H1 (cell line): ENCODE results near the gene SFT2D1. TPM values are rescaled to one million over a fixed set of nuclear protein-coding genes. Genes with fewer than 3 reads are reported as not detected.
A peak's percentile ranks its signal among the peaks of the same experiment; 100 is the strongest.

Experiments used
- CTCF ChIA-PET: fragments of 300-600 bp; sonication (Branson Sonifier 250); formaldehyde crosslinking; loops from one replicate; lab custom pipeline; 2021; ENCODE audit not compliant: partially characterized antibody; lab: Charles Lee
- POLR2A ChIA-PET: fragments of 300-600 bp; sonication (Branson Sonifier 250); formaldehyde crosslinking; loops from one replicate; lab custom pipeline; 2021; ENCODE audit warnings: inconsistent platforms; ENCODE audit not compliant: partially characterized antibody; lab: Charles Lee
- DNase-seq, 2 experiments: peaks; one replicate each; pipeline versions ENCODE4 v3.0.0 to v3.0.0-alpha.2; 2010 to 2022; ENCODE audit warnings: low spot score in 2 of 2, low read depth in 1 of 2, mixed read lengths in 1 of 2
- FAIRE-seq: peaks from 2 replicates; lab custom pipeline; 2011; peaks lifted over from hg19 to GRCh38; lab: Jason Lieb, UNC
- H2AFZ ChIP-seq: 2 replicates; pipeline ENCODE4 v1.8.1; 2012; ENCODE audit warnings: low read length, inconsistent platforms
- H2AK5ac ChIP-seq: 2 replicates; pipeline ENCODE4 v1.6.1; 2013; ENCODE audit warnings: low read depth, low read length
- H2BK120ac ChIP-seq: replicated peaks from 2 replicates; pipeline ENCODE3; 2013; ENCODE audit warnings: low read depth, low read length, inconsistent platforms
- H2BK12ac ChIP-seq: 2 replicates; pipeline ENCODE4 v1.6.1; 2013; ENCODE audit warnings: low read depth, low read length
- H2BK15ac ChIP-seq: 2 replicates; pipeline ENCODE4 v1.6.1; 2013; ENCODE audit warnings: low read length
- H2BK20ac ChIP-seq: 2 replicates; pipeline ENCODE4 v1.6.1; 2013; ENCODE audit warnings: low read length
- H2BK5ac ChIP-seq: 2 replicates; pipeline ENCODE4 v1.6.1; 2013; ENCODE audit warnings: low read depth, low read length
- H3K14ac ChIP-seq: 2 replicates; pipeline ENCODE4 v1.6.1; 2013; ENCODE audit warnings: inconsistent platforms; ENCODE audit not compliant: insufficient read length
- H3K18ac ChIP-seq: 2 replicates; pipeline ENCODE4 v1.6.1; 2013; ENCODE audit warnings: low read length; ENCODE audit errors: extremely low read depth
- H3K23ac ChIP-seq: 2 replicates; pipeline ENCODE4 v1.6.1; 2013; ENCODE audit warnings: inconsistent platforms; ENCODE audit not compliant: insufficient read length
- H3K23me2 ChIP-seq: 2 replicates; pipeline ENCODE4 v1.6.1; 2013; ENCODE audit warnings: low read depth, low read length
- H3K27ac ChIP-seq: 2 replicates; pipeline ENCODE4 v1.6.1; 2011; ENCODE audit warnings: low read depth, low read length, inconsistent platforms
- H3K27me3 ChIP-seq, 4 experiments: replicated peaks in 1 of 4; 1 replicate in 1 of 4; 2 replicates in 3 of 4; pipeline versions ENCODE4 v1.6.1 to v1.8.1; 2011 to 2013; ENCODE audit warnings: low read length in 3 of 4, mild to moderate bottlenecking in 3 of 4, inconsistent platforms in 2 of 4, mixed read lengths in 2 of 4, moderate library complexity in 1 of 4; ENCODE audit not compliant: control insufficient read depth in 3 of 4, insufficient read depth in 3 of 4; ENCODE audit errors: extremely low read depth in 1 of 4
- H3K36me3 ChIP-seq, 4 experiments: 2 replicates each; pipeline versions ENCODE4 v1.6.1 to v1.8.1; 2011 to 2013; ENCODE audit warnings: mild to moderate bottlenecking in 4 of 4, low read length in 3 of 4, moderate library complexity in 2 of 4, control low read depth in 1 of 4, inconsistent platforms in 1 of 4; ENCODE audit not compliant: insufficient read depth in 4 of 4, control insufficient read depth in 2 of 4
- H3K4ac ChIP-seq: replicated peaks from 2 replicates; pipeline ENCODE3; 2013; ENCODE audit warnings: low read length, low read depth, mixed read lengths, inconsistent platforms; ENCODE audit not compliant: insufficient read length
- H3K4me1 ChIP-seq, 4 experiments: replicated peaks in 1 of 4; 1 replicate in 1 of 4; 2 replicates in 3 of 4; pipeline versions ENCODE4 v1.6.1 to v1.8.1; 2011 to 2013; ENCODE audit warnings: low read length in 3 of 4, inconsistent platforms in 2 of 4, mixed read lengths in 1 of 4; ENCODE audit not compliant: insufficient read depth in 4 of 4, control insufficient read depth in 3 of 4
- H3K4me2 ChIP-seq, 2 experiments: 2 replicates each; pipeline versions ENCODE4 v1.6.1 to v1.8.1; 2011 to 2013; ENCODE audit warnings: low read depth in 2 of 2, low read length in 2 of 2, control low read depth in 1 of 2, inconsistent platforms in 1 of 2, mild to moderate bottlenecking in 1 of 2; ENCODE audit not compliant: insufficient read depth in 1 of 2
- H3K4me3 ChIP-seq, 4 experiments: fragments of 200-600, 300-600 bp in 1 of 4; sonication (generic), shearing (Covaris generic), sonication (Bioruptor Twin) in 1 of 4; 2 replicates each; pipeline versions ENCODE4 v1.5.1 to v1.8.1; 2011 to 2016; ENCODE audit warnings: low read length in 4 of 4, low read depth in 3 of 4, control low read depth in 2 of 4, inconsistent platforms in 2 of 4, mild to moderate bottlenecking in 2 of 4, mixed read lengths in 1 of 4, moderate library complexity in 1 of 4; ENCODE audit not compliant: insufficient read depth in 2 of 4; ENCODE audit errors: extremely low read depth in 1 of 4
- H3K56ac ChIP-seq: replicated peaks from 2 replicates; pipeline ENCODE3; 2013; ENCODE audit warnings: low read depth, mild to moderate bottlenecking, mixed read lengths, low read length, inconsistent platforms; ENCODE audit not compliant: insufficient read length
- H3K79me1 ChIP-seq: 2 replicates; pipeline ENCODE4 v1.6.1; 2013; ENCODE audit warnings: low read depth, low read length, control low read depth
- H3K79me2 ChIP-seq, 2 experiments: 2 replicates each; pipeline versions ENCODE4 v1.6.1 to v1.8.1; 2012 to 2013; ENCODE audit warnings: low read length in 2 of 2, mild to moderate bottlenecking in 2 of 2, inconsistent platforms in 1 of 2; ENCODE audit not compliant: insufficient read depth in 2 of 2, control insufficient read depth in 1 of 2
- H3K9ac ChIP-seq, 4 experiments: replicated peaks in 1 of 4; 1 replicate in 1 of 4; 2 replicates in 3 of 4; pipeline versions ENCODE4 v1.6.1 to v1.8.1; 2011 to 2013; ENCODE audit warnings: low read depth in 3 of 4, low read length in 3 of 4, control low read depth in 2 of 4, mild to moderate bottlenecking in 2 of 4, moderate library complexity in 2 of 4, inconsistent platforms in 1 of 4; ENCODE audit errors: extremely low read depth in 1 of 4
- H3K9me3 ChIP-seq, 2 experiments: 2 replicates each; pipeline versions ENCODE4 v1.6.1 to v1.8.1; 2012 to 2013; ENCODE audit warnings: mild to moderate bottlenecking in 2 of 2, moderate library complexity in 2 of 2, control low read depth in 1 of 2, inconsistent platforms in 1 of 2, low read depth in 1 of 2, low read length in 1 of 2, mixed read lengths in 1 of 2; ENCODE audit not compliant: insufficient read depth in 2 of 2
- H4K20me1 ChIP-seq, 2 experiments: replicated peaks in 1 of 2; 2 replicates each; pipeline versions ENCODE3 to v1.8.1; 2011 to 2013; ENCODE audit warnings: inconsistent platforms in 2 of 2, low read length in 2 of 2, mild to moderate bottlenecking in 1 of 2; ENCODE audit not compliant: insufficient read depth in 2 of 2, control insufficient read depth in 1 of 2
- H4K5ac ChIP-seq: 2 replicates; pipeline ENCODE4 v1.6.1; 2013; ENCODE audit warnings: low read length, low read depth, mixed read lengths, inconsistent platforms; ENCODE audit not compliant: insufficient read length
- H4K8ac ChIP-seq: 2 replicates; pipeline ENCODE4 v1.8.0; 2013; ENCODE audit warnings: mild to moderate bottlenecking, moderate library complexity, low read length, inconsistent platforms; ENCODE audit not compliant: insufficient read depth; ENCODE audit errors: extremely low read depth
- H4K91ac ChIP-seq: replicated peaks from 2 replicates; pipeline ENCODE3; 2013; ENCODE audit warnings: low read length, mixed read lengths, inconsistent platforms; ENCODE audit not compliant: insufficient read length
- CREB1 ChIP-seq: IDR thresholded peaks from 2 replicates; pipeline ENCODE4 v1.6.1; 2012; ENCODE audit warnings: inconsistent platforms
- E2F6 ChIP-seq: IDR thresholded peaks from 2 replicates; pipeline ENCODE4 v1.6.1; 2012; ENCODE audit warnings: inconsistent platforms
- HDAC6 ChIP-seq: IDR thresholded peaks from one replicate; pipeline ENCODE4 v1.7.1; 2012; ENCODE audit warnings: low read depth, mild to moderate bottlenecking, inconsistent platforms, low read length, moderate library complexity
- KDM5A ChIP-seq: fragments of 200-600 bp; IDR thresholded peaks from 2 replicates; pipeline ENCODE4 v1.7.1; 2012; ENCODE audit warnings: mild to moderate bottlenecking, low read length, inconsistent platforms, mixed read lengths
- RAD21 ChIP-seq, 2 experiments: IDR thresholded peaks in 1 of 2; conservative IDR thresholded peaks in 1 of 2; 2 replicates each; pipeline ENCODE4 v1.6.1; 2011; ENCODE audit warnings: low read depth in 2 of 2, low read length in 2 of 2, improper control_type of control experiment in 1 of 2, inconsistent platforms in 1 of 2, mild to moderate bottlenecking in 1 of 2, moderate library complexity in 1 of 2
- SAP30 ChIP-seq: fragments of 300-600 bp; sonication (generic); IDR thresholded peaks from 2 replicates; pipeline ENCODE4 v1.7.1; 2012; ENCODE audit warnings: low read length, moderate library complexity, mild to moderate bottlenecking, inconsistent platforms; ENCODE audit not compliant: insufficient read depth, insufficient replicate concordance
- TAF1 ChIP-seq: IDR thresholded peaks from 2 replicates; pipeline ENCODE4 v1.6.1; 2011; ENCODE audit warnings: mild to moderate bottlenecking, low read depth, low read length
- TCF12 ChIP-seq: IDR thresholded peaks from 2 replicates; pipeline ENCODE4 v1.6.1; 2011; ENCODE audit warnings: low read depth, mild to moderate bottlenecking, low read length
- ZNF274 ChIP-seq: IDR thresholded peaks from 2 replicates; pipeline ENCODE4 v1.7.0; 2012; ENCODE audit warnings: low read length, borderline replicate concordance; ENCODE audit errors: extremely low read depth
- WGBS, 2 experiments: shearing (Covaris generic) in 1 of 2; methylation state at CpG; one replicate each; pipeline versions ENCODE4 v1.1.6 to v1.1.7; 2013 to 2015; ENCODE audit warnings: low lambda C conversion rate in 2 of 2, mixed read lengths in 2 of 2, inconsistent platforms in 1 of 2, low coverage in 1 of 2, missing lambda C conversion rate in 1 of 2; ENCODE audit not compliant: insufficient replicate concordance in 2 of 2, insufficient coverage in 1 of 2, insufficient read length in 1 of 2; ENCODE audit errors: extremely low coverage in 1 of 2, missing lambda C conversion rate in 1 of 2; 5-methylcytosine and 5-hydroxymethylcytosine counted together
- polyA plus RNA-seq, 7 experiments: library from polyadenylated mRNA; depleted of rRNA in 3 of 7; stranded (reverse) in 5 of 7; unstranded in 2 of 7; fragments of >200 nt in 5 of 7; fragments of 200-250 nt in 2 of 7; gene quantifications; 1 replicate in 5 of 7; 2 replicates in 1 of 7; 4 replicates in 1 of 7; pipeline versions ENCODE4 v1.2.1 to v1.2.3, GENCODE V29; 2011 to 2013; ENCODE audit warnings: missing spikeins in 2 of 7, mixed read lengths in 2 of 7
- total RNA-seq: library from RNA; stranded (reverse); fragmentation: NEBNext Ultra II Directional; extraction: Animal tissue kit (Norgen Biotek cat#: 25700); gene quantifications from 2 replicates; pipeline ENCODE4 v1.2.1, GENCODE V29; 2021
- TF ChIP-seq, protein P1 (sequence below): IDR thresholded peaks from 2 replicates; pipeline ENCODE4 v1.6.1; 2011; ENCODE audit warnings: low read length, improper control_type of control experiment
- TF ChIP-seq, protein P2 (sequence below): IDR thresholded peaks from 2 replicates; pipeline ENCODE4 v1.6.1; 2011; ENCODE audit warnings: low read depth, mild to moderate bottlenecking, low read length; ENCODE audit not compliant: insufficient read depth

The SFT2D1 gene
- total and polyA plus RNA-seq, 2 of the 8 experiments (the other 6 are each of a cell fraction or from before 2014, with no cell fraction given) = 52.3 to 76.1 TPM

GRCh38 chr6:166310634-166311033, 31.7 kb downstream of the SFT2D1 start:
- H3K14ac ChIP-seq = no peak overlapping the region
- H3K27me3 ChIP-seq = peaks cover 24 to 49% (median 45%) of the 10 kb centered on the region in 4 experiments
- peak overlapping the region; percentile 49; the same call in 1 of the 2 replicates for H2AFZ ChIP-seq
- no peak overlapping the region for H3K27ac ChIP-seq
- H2BK15ac ChIP-seq = no peak overlapping the region
- H4K5ac ChIP-seq = no peak overlapping the region
- no peaks in the 10 kb centered on the region for H3K36me3 ChIP-seq
- H3K4ac ChIP-seq = no peak overlapping the region
- peak in 1 of 2 experiments; percentile 39 for DNase-seq
- no peak overlapping the region for H2BK20ac ChIP-seq
- H3K18ac ChIP-seq = no peak overlapping the region
- no peak for FAIRE-seq
- no peaks in the 10 kb centered on the region for H3K79me2 ChIP-seq
- no peak overlapping the region for H2BK120ac ChIP-seq
- H4K91ac ChIP-seq = no peak overlapping the region
- no peak overlapping the region for H3K4me2 ChIP-seq
- no peak overlapping the region for H2BK5ac ChIP-seq
- H3K9me3 ChIP-seq = no peaks in the 10 kb centered on the region; a peak in 1 of 4 replicates
- no peak overlapping the region for H3K56ac ChIP-seq
- no peak overlapping the region for H2AK5ac ChIP-seq
- H3K4me1 ChIP-seq = peaks cover 0 to 10% (median 4%) of the 10 kb centered on the region in 4 experiments; a peak in 4 of 7 replicates
- H3K23ac ChIP-seq = no peak overlapping the region
- peak overlapping the region; percentile 94 for H2BK12ac ChIP-seq
- no peak overlapping the region; the same call in 1 of the 2 replicates for H4K8ac ChIP-seq
- POLR2A ChIA-PET = no interaction called here
- H3K23me2 ChIP-seq = peaks cover 7% of the 10 kb centered on the region; the same call in 1 of the 2 replicates
- 89% methylated on average over 12 of the region's 12 CpGs; no CpG with 5 or more reads in 1 of the 2 experiments for WGBS, 2 experiments
- H3K9ac ChIP-seq = no peak overlapping the region
- no peaks in the 10 kb centered on the region for H3K79me1 ChIP-seq
- H4K20me1 ChIP-seq = peaks cover 0 to 3% of the 10 kb centered on the region in 2 experiments
- CTCF ChIA-PET = interaction anchor here (0.7 to 8.2 kb wide), 18 partner anchors 8 to 150 kb away, joined by 3 to 120 read pairs (median 4); no protein-coding TSS in a partner anchor
- H3K4me3 ChIP-seq = no peak overlapping the region
- TF ChIP-seq RAD21 (IDR thresholded peaks at IDR 0.05 in 1 of 2, conservative IDR thresholded peaks at IDR 0.05 in 1 of 2; ENCODE audit: low read depth in 2 of 2, low read length in 2 of 2) = no peak
- no peak for TF ChIP-seq E2F6
- TF ChIP-seq, protein P1, sequence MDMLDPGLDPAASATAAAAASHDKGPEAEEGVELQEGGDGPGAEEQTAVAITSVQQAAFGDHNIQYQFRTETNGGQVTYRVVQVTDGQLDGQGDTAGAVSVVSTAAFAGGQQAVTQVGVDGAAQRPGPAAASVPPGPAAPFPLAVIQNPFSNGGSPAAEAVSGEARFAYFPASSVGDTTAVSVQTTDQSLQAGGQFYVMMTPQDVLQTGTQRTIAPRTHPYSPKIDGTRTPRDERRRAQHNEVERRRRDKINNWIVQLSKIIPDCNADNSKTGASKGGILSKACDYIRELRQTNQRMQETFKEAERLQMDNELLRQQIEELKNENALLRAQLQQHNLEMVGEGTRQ = no peak
- no peak for TF ChIP-seq SAP30
- TF ChIP-seq CREB1 = no peak
- no peak for TF ChIP-seq ZNF274
- no peak for TF ChIP-seq TCF12
- TF ChIP-seq TAF1 = no peak
- TF ChIP-seq, protein P2, sequence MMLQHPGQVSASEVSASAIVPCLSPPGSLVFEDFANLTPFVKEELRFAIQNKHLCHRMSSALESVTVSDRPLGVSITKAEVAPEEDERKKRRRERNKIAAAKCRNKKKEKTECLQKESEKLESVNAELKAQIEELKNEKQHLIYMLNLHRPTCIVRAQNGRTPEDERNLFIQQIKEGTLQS = no peak
- no peak for TF ChIP-seq KDM5A
- no peak for TF ChIP-seq HDAC6
